PC-9 (cell line): ENCODE measurements around the gene PCP2. TPM values are rescaled to one million over a fixed set of nuclear protein-coding genes. Genes with fewer than 3 reads are reported as not detected.
A peak's percentile ranks its signal among the peaks of the same experiment; 100 is the strongest.
"Not testable (repeated sequence)": the region's sequence is repeated elsewhere in the genome, so short reads cannot be mapped to it uniquely, and the experiment has no call there.

Experiments
- BruUV-seq: library from RNA; stranded (reverse); fragments of 400-500 nt; replicated peaks from 2 replicates; lab custom pipeline; 2021; lab: Mats Ljungman, UMichigan
- CTCF ChIA-PET: fragments of 300-600 bp; sonication (Branson Sonifier 250); formaldehyde crosslinking; loops from one replicate; lab custom pipeline; 2022; ENCODE audit warnings: antibody characterized with exemption; lab: Charles Lee
- POLR2A ChIA-PET: fragments of 300-600 bp; sonication (Branson Sonifier 250); formaldehyde crosslinking; loops from one replicate; lab custom pipeline; 2022; ENCODE audit warnings: antibody characterized with exemption; ENCODE audit not compliant: unreplicated experiment; lab: Charles Lee
- DNase-seq, 2 experiments: peaks; one replicate each; pipeline versions ENCODE4 v3.0.0 to v3.0.0-alpha.2; 2015 to 2022; ENCODE audit warnings: mixed read lengths in 1 of 2
- H2AFZ ChIP-seq: fragments of 200-600 bp; sonication (generic); 2 replicates; pipeline ENCODE4 v1.8.1; 2017; ENCODE audit warnings: antibody characterized with exemption
- H3F3A ChIP-seq: fragments of 200-600 bp; sonication (generic); 2 replicates; pipeline ENCODE4 v1.8.1; 2017; ENCODE audit warnings: antibody characterized with exemption, mild to moderate bottlenecking, low read depth; ENCODE audit not compliant: insufficient read depth
- H3K27ac ChIP-seq: fragments of 200-600 bp; sonication (generic); 2 replicates; pipeline ENCODE4 v1.6.1; 2016; ENCODE audit warnings: mixed run types
- H3K27me3 ChIP-seq: fragments of 200-600 bp; sonication (generic); 2 replicates; pipeline ENCODE4 v1.6.1; 2016; ENCODE audit warnings: low read depth, mixed run types; ENCODE audit not compliant: insufficient read depth
- H3K36me3 ChIP-seq: fragments of 200-600 bp; sonication (generic); 2 replicates; pipeline ENCODE4 v1.6.1; 2016; ENCODE audit warnings: low read depth, mixed run types
- H3K4me1 ChIP-seq: fragments of 200-600 bp; sonication (generic); replicated peaks from 2 replicates; pipeline ENCODE4 v1.6.1; 2016; ENCODE audit warnings: mixed run types; ENCODE audit not compliant: insufficient read depth
- H3K4me2 ChIP-seq: fragments of 200-600 bp; sonication (generic); 2 replicates; pipeline ENCODE4 v1.6.1; 2017; ENCODE audit warnings: mixed run types
- H3K4me3 ChIP-seq: fragments of 200-600 bp; sonication (generic); 2 replicates; pipeline ENCODE4 v1.6.1; 2016; ENCODE audit warnings: mixed run types
- H3K79me2 ChIP-seq: fragments of 200-600 bp; sonication (generic); 2 replicates; pipeline ENCODE4 v1.6.1; 2017; ENCODE audit warnings: low read depth, mixed run types
- H3K9me2 ChIP-seq: fragments of 200-600 bp; sonication (generic); 2 replicates; pipeline ENCODE4 v1.8.1; 2017; ENCODE audit warnings: mild to moderate bottlenecking; ENCODE audit not compliant: insufficient read depth
- H3K9me3 ChIP-seq: fragments of 200-600 bp; sonication (generic); 2 replicates; pipeline ENCODE4 v1.8.1; 2016; ENCODE audit warnings: low read depth; ENCODE audit not compliant: insufficient read depth
- H4K20me1 ChIP-seq: fragments of 200-600 bp; sonication (generic); 2 replicates; pipeline ENCODE4 v1.8.1; 2017; ENCODE audit not compliant: insufficient read depth
- EZH2 ChIP-seq: fragments of 200-600 bp; sonication (generic); IDR thresholded peaks from 2 replicates; pipeline ENCODE4 v1.8.0; 2017; ENCODE audit warnings: antibody characterized with exemption, low read depth
- intact Hi-C: fragments of 100-400 bp; cut with micrococcal nuclease; formaldehyde crosslinking; loops from one replicate; pipeline ENCODE4 v1.10.0; 2022; ENCODE audit not compliant: unreplicated experiment
- total RNA-seq: library from RNA; stranded (reverse); gene quantifications from 2 replicates; pipeline ENCODE4 v1.2.3, GENCODE V29; 2021
- TF ChIP-seq, protein P1 (sequence below): fragments of 200-600 bp; sonication (generic); conservative IDR thresholded peaks from 2 replicates; pipeline ENCODE4 v1.6.1; 2017; ENCODE audit warnings: mixed run types, antibody characterized with exemption, mild to moderate bottlenecking, moderate library complexity

The PCP2 gene
- total RNA-seq, 1 experiment from 2014 or later = 0.92 TPM

DNA sequence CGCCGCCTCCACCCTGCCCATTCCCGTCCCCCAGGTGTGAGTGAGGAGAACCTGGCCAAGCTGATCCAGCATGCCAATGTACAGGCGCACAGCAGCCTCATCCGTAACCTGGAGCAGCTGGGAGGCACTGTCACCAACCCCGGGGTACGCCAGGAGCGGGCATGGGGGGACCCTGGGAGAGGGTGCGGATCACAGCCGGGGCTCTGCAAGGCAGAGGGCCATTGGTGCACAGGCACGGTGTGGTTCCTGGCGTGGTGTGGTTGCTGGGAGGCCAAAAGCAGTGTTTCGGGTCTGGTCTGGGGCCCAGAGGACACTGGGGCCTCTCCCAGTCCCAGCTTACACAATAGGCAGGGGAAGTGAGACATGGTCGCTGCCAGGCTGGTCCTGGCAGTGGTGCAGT lies 11.6 kb upstream of the PCP2 start:
- ChIA-PET POLR2A (no interaction called here), CTCF (no interaction called here)
- Histone ChIP-seq H3K27ac (no peak overlapping the region), H3K4me1 (no peaks in the 10 kb centered on the region), H3F3A (peaks cover 32% of the 10 kb centered on the region), H3K79me2 (0 out of 2 replicates have a peak, but pooled peaks cover 5% of the 10 kb centered on the region), H4K20me1 (0 out of 2 replicates have a peak, but pooled peaks cover 4% of the 10 kb centered on the region), H3K9me2 (no peaks in the 10 kb centered on the region), H3K9me3 (no peaks in the 10 kb centered on the region), H3K4me2 (no peak overlapping the region), H3K36me3 (no peaks in the 10 kb centered on the region), H2AFZ (no peak overlapping the region), H3K27me3 (no peaks in the 10 kb centered on the region), H3K4me3 (no peak overlapping the region)
- no peak for DNase-seq
- intact Hi-C loops = no loop called here
- TF ChIP-seq EZH2 = no peak
- TF ChIP-seq, protein P1, sequence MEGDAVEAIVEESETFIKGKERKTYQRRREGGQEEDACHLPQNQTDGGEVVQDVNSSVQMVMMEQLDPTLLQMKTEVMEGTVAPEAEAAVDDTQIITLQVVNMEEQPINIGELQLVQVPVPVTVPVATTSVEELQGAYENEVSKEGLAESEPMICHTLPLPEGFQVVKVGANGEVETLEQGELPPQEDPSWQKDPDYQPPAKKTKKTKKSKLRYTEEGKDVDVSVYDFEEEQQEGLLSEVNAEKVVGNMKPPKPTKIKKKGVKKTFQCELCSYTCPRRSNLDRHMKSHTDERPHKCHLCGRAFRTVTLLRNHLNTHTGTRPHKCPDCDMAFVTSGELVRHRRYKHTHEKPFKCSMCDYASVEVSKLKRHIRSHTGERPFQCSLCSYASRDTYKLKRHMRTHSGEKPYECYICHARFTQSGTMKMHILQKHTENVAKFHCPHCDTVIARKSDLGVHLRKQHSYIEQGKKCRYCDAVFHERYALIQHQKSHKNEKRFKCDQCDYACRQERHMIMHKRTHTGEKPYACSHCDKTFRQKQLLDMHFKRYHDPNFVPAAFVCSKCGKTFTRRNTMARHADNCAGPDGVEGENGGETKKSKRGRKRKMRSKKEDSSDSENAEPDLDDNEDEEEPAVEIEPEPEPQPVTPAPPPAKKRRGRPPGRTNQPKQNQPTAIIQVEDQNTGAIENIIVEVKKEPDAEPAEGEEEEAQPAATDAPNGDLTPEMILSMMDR = no peak
- BruUV-seq = no TSS peak

GRCh38 chr19:7644550-7644877 lies 11.0 kb upstream of the PCP2 start:
- ChIA-PET CTCF (no interaction called here), POLR2A (interaction anchor here (0.6 kb wide), 1 partner anchor 17 kb away, joined by 4 read pairs; no protein-coding TSS in a partner anchor)
- TF ChIP-seq, protein P1 = no peak
- TF ChIP-seq EZH2 = no peak

GRCh38 chr19:7643629-7644549 lies 10.4 kb upstream of the PCP2 start:
- H3K4me3 ChIP-seq, CTCF ChIA-PET, H3K4me1 ChIP-seq, H3K9me3 ChIP-seq, H3K36me3 ChIP-seq, H3K9me2 ChIP-seq, BruUV-seq, H3K4me2 ChIP-seq, H3K27ac ChIP-seq, H2AFZ ChIP-seq, H3K27me3 ChIP-seq, intact Hi-C loops: not testable (repeated sequence)
- Histone ChIP-seq H3F3A (peaks cover 37% of the 10 kb centered on the region), H3K79me2 (peaks cover 11% of the 10 kb centered on the region; the same call in 1 of the 2 replicates), H4K20me1 (peaks cover 10% of the 10 kb centered on the region)
- POLR2A ChIA-PET = interaction anchor here (0.6 kb wide), 1 partner anchor 16 kb away, joined by 4 read pairs; no protein-coding TSS in a partner anchor
- DNase-seq = peak; percentile 29 to 63

More at GRCh38 chr19:7644550-7644877, 11.0 kb upstream of the PCP2 start:
- no peak for DNase-seq
- H3K4me1 ChIP-seq = no peaks in the 10 kb centered on the region
- H2AFZ ChIP-seq = no peak overlapping the region
- no peaks in the 10 kb centered on the region; the same call in 1 of the 2 replicates for H3K9me3 ChIP-seq
- H3K36me3 ChIP-seq = no peaks in the 10 kb centered on the region
- H3K9me2 ChIP-seq = no peaks in the 10 kb centered on the region
- no peak overlapping the region for H3K4me3 ChIP-seq
- H3K27ac ChIP-seq = no peak overlapping the region
- H4K20me1 ChIP-seq = peaks cover 9% of the 10 kb centered on the region; the same call in 1 of the 2 replicates
- peaks cover 37% of the 10 kb centered on the region for H3F3A ChIP-seq
- no TSS peak for BruUV-seq
- H3K79me2 ChIP-seq = 0 out of 2 replicates have a peak, but pooled peaks cover 11% of the 10 kb centered on the region
- intact Hi-C loops = no loop called here
- no peak overlapping the region for H3K4me2 ChIP-seq
- no peaks in the 10 kb centered on the region for H3K27me3 ChIP-seq
